CD4-positive, alpha-beta memory T cell (primary cell): Measurements from ENCODE around the gene GLRX5. TPM values are rescaled to one million over a fixed set of nuclear protein-coding genes. Genes with fewer than 3 reads are reported as not detected.

Experiments
- CTCF ChIA-PET: fragments of 350-600 bp; sonication (Branson Sonifier 250); formaldehyde crosslinking; loops from one replicate; lab custom pipeline; 2021; ENCODE audit warnings: inconsistent platforms; ENCODE audit not compliant: partially characterized antibody; lab: Charles Lee
- POLR2A ChIA-PET: fragments of 350-600 bp; sonication (Branson Sonifier 250); formaldehyde crosslinking; loops from one replicate; lab custom pipeline; 2021; ENCODE audit not compliant: partially characterized antibody; lab: Charles Lee
- DNase-seq, 5 donors: peaks; one replicate each; pipeline versions ENCODE4 v3.0.0 to v3.0.0-alpha.2; 2020 to 2022; ENCODE audit warnings: mixed read lengths in 1 of 5
- H3K27ac ChIP-seq: one replicate; pipeline ENCODE4 v1.7.0; 2013; ENCODE audit warnings: low read depth, low read length
- H3K27me3 ChIP-seq: 2 replicates; pipeline ENCODE4 v1.7.0; 2013; ENCODE audit warnings: mild to moderate bottlenecking, low read length, moderate library complexity; ENCODE audit not compliant: insufficient read depth
- H3K36me3 ChIP-seq: 2 replicates; pipeline ENCODE4 v1.7.0; 2013; ENCODE audit warnings: mild to moderate bottlenecking, low read length, moderate library complexity; ENCODE audit not compliant: insufficient read depth
- H3K4me1 ChIP-seq: 2 replicates; pipeline ENCODE4 v1.7.0; 2013; ENCODE audit warnings: mild to moderate bottlenecking, low read length, moderate library complexity; ENCODE audit not compliant: insufficient read depth
- H3K4me3 ChIP-seq, 2 donors: one replicate each; pipeline ENCODE4 v1.7.0; 2013; ENCODE audit warnings: low read length in 2 of 2, mild to moderate bottlenecking in 1 of 2
- H3K9me3 ChIP-seq, 2 donors: one replicate each; pipeline ENCODE4 v1.7.0; 2013; ENCODE audit warnings: low read length in 2 of 2, control low read depth in 1 of 2; ENCODE audit not compliant: control insufficient read depth in 1 of 2
- H3K27ac Mint-ChIP-seq, 7 donors: one replicate each; pipeline ENCODE4 v1.8.0; 2020 to 2021; ENCODE audit warnings: mixed read lengths in 7 of 7, mild to moderate bottlenecking in 6 of 7, inconsistent platforms in 3 of 7, moderate library complexity in 3 of 7
- H3K27me3 Mint-ChIP-seq, 2 donors: one replicate each; pipeline ENCODE4 v1.8.0; 2020 to 2021; ENCODE audit warnings: mixed read lengths in 2 of 2
- H3K36me3 Mint-ChIP-seq, 2 donors: one replicate each; pipeline ENCODE4 v1.8.0; 2020 to 2021; ENCODE audit warnings: mixed read lengths in 2 of 2, inconsistent platforms in 1 of 2, mild to moderate bottlenecking in 1 of 2
- H3K4me1 Mint-ChIP-seq, 4 donors: one replicate each; pipeline ENCODE4 v1.8.0; 2020 to 2021; ENCODE audit warnings: mixed read lengths in 4 of 4, mild to moderate bottlenecking in 1 of 4
- H3K4me3 Mint-ChIP-seq, 8 donors: one replicate each; pipeline ENCODE4 v1.8.0; 2020 to 2021; ENCODE audit warnings: mixed read lengths in 8 of 8, mild to moderate bottlenecking in 7 of 8, moderate library complexity in 6 of 8, inconsistent platforms in 3 of 8
- H3K9me3 Mint-ChIP-seq, 8 donors: one replicate each; pipeline ENCODE4 v1.8.0; 2020 to 2021; ENCODE audit warnings: mixed read lengths in 8 of 8, mild to moderate bottlenecking in 5 of 8, inconsistent platforms in 3 of 8, moderate library complexity in 1 of 8
- intact Hi-C: fragments of 100-400 bp; cut with micrococcal nuclease; formaldehyde crosslinking; loops from one replicate; pipeline ENCODE4 v1.15.1; 2023
- polyA plus RNA-seq, 2 donors: library from polyadenylated mRNA; unstranded; fragments of 300-500 nt; fragmentation: Illumina TruSeq; gene quantifications; one replicate each; pipeline ENCODE4 v1.2.3, GENCODE V29; 2021
- total RNA-seq, 2 experiments: library from RNA; stranded (reverse); gene quantifications; one replicate each; pipeline ENCODE4 v1.2.3, GENCODE V29; 2021

Gene GLRX5
- total and polyA plus RNA-seq, 4 experiments from 2014 or later: 17.6 to 74.7 (median 39.5) TPM

DNA sequence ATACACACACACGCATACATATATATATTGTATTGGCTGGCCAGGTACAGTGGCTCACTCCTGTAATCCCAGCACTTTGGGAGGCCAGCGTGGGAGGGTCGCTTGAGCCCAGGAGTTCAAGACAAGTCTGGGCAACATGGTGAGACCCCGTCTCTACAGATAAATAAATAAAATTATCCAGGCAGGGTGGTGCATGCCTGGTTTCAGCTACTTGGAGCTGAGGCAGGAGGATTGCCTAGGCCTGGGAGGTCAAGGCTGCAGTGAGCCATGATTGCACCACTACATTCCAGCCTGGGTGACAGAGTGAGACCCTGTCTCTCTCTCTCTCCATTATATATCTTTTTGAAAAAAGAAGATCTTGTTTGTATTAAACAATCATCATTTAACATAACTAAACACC lies 13.8 kb upstream of the GLRX5 start:
- CTCF ChIA-PET: interaction anchor here (25.2 kb wide), 1 partner anchor 68 kb away, joined by 845 read pairs; no protein-coding TSS in a partner anchor

DNA sequence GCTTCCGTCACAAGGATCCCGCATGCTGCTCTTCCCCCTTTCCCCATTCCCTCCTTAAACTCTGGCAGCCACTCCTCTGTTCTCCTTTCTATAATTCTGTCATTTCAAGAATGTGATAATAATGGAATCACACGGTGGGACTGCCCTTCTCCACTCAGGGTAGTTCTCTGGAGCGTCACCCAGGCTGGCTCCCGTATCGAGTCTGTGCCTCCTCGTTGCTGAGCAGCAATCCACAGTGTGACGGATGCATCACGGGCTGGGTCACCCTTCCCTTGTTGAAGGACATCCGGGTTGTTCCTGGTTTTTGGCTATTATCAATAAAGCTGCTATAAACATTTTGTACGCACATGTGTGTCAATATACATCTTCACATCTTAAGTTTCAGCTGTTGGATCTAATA lies 12.7 kb upstream of the GLRX5 start:
- Histone ChIP-seq H3K27ac (peak overlapping the region; percentile 60), H3K27me3 (no peaks in the 10 kb centered on the region), H3K36me3 (no peaks in the 10 kb centered on the region), H3K4me1 (peaks cover 96% of the 10 kb centered on the region), H3K9me3 (no peaks in the 10 kb centered on the region), H3K4me3 (no peak overlapping the region)
- no peak for DNase-seq
- H3K9me3 Mint-ChIP-seq: no peaks in the 10 kb centered on the region
- H3K27ac Mint-ChIP-seq: peak overlapping the region; percentile 89 to 95 (median 91)
- peaks cover 68 to 92% (median 81%) of the 10 kb centered on the region in 4 donors for H3K4me1 Mint-ChIP-seq
- intact Hi-C loops: no loop called here
- peaks cover 0 to 2% of the 10 kb centered on the region in 2 donors for H3K36me3 Mint-ChIP-seq
- H3K27me3 Mint-ChIP-seq: no peaks in the 10 kb centered on the region
- ChIA-PET CTCF (interaction anchor here (1.7 to 25.2 kb wide), 5 partner anchors 8 to 69 kb away, joined by 7 to 845 read pairs (median 16); partner anchors contain the start of genes GLRX5 and SYNE3), POLR2A (interaction anchor here (1.1 to 12.2 kb wide), 7 partner anchors 11 to 80 kb away, joined by 3 to 185 read pairs (median 11); partner anchors contain the start of gene GLRX5)
- H3K4me3 Mint-ChIP-seq: peak overlapping the region in 6 of 8 donors; percentile 1 to 92 (median 54)

More for the DNA sequence above, 13.8 kb upstream of the GLRX5 start:
- no peak overlapping the region for H3K4me3 Mint-ChIP-seq
- POLR2A ChIA-PET: interaction anchor here (0.9 to 12.2 kb wide), 7 partner anchors 13 to 74 kb away, joined by 3 to 185 read pairs (median 14); partner anchors contain the start of gene GLRX5
- no peaks in the 10 kb centered on the region for H3K9me3 ChIP-seq
- H3K4me1 ChIP-seq: peaks cover 90% of the 10 kb centered on the region
- H3K4me3 ChIP-seq: no peak overlapping the region
- H3K4me1 Mint-ChIP-seq: peaks cover 68 to 86% (median 79%) of the 10 kb centered on the region in 4 donors
- peaks cover 0 to 2% of the 10 kb centered on the region in 2 donors for H3K36me3 Mint-ChIP-seq
- no peaks in the 10 kb centered on the region for H3K27me3 Mint-ChIP-seq
- H3K9me3 Mint-ChIP-seq: no peaks in the 10 kb centered on the region
- H3K27ac Mint-ChIP-seq: peak overlapping the region in 5 of 7 donors; percentile 17 to 91 (median 25)
- no peak overlapping the region for H3K27ac ChIP-seq
- H3K27me3 ChIP-seq: no peaks in the 10 kb centered on the region
- DNase-seq: no peak
- intact Hi-C loops: no loop called here
- H3K36me3 ChIP-seq: no peaks in the 10 kb centered on the region

- Histone ChIP-seq H3K27ac (peak overlapping the region; percentile 60), H3K9me3 (no peaks in the 10 kb centered on the region), H3K27me3 (no peaks in the 10 kb centered on the region), H3K4me3 (no peak overlapping the region), H3K36me3 (no peaks in the 10 kb centered on the region), H3K4me1 (peaks cover 95% of the 10 kb centered on the region)
- DNase-seq: no peak
- Mint-ChIP-seq H3K4me3 (peak overlapping the region; percentile 71 to 92 (median 83)), H3K36me3 (peaks cover 0 to 2% of the 10 kb centered on the region in 2 donors), H3K27me3 (no peaks in the 10 kb centered on the region), H3K4me1 (peaks cover 68 to 92% (median 81%) of the 10 kb centered on the region in 4 donors), H3K9me3 (no peaks in the 10 kb centered on the region), H3K27ac (peak overlapping the region; percentile 89 to 95 (median 91))
- ChIA-PET CTCF (interaction anchor here (0.6 to 25.2 kb wide), 9 partner anchors 8 to 96 kb away, joined by 3 to 845 read pairs (median 9); partner anchors contain the start of genes GLRX5 and SYNE3), POLR2A (interaction anchor here (1.0 to 12.2 kb wide), 13 partner anchors 7 to 87 kb away, joined by 3 to 185 read pairs (median 6); partner anchors contain the start of genes GLRX5 and SYNE3)
- intact Hi-C loops: no loop called here
Observed at GRCh38 chr14:95522556-95522955, 12.3 kb upstream of the GLRX5 start.

DNA sequence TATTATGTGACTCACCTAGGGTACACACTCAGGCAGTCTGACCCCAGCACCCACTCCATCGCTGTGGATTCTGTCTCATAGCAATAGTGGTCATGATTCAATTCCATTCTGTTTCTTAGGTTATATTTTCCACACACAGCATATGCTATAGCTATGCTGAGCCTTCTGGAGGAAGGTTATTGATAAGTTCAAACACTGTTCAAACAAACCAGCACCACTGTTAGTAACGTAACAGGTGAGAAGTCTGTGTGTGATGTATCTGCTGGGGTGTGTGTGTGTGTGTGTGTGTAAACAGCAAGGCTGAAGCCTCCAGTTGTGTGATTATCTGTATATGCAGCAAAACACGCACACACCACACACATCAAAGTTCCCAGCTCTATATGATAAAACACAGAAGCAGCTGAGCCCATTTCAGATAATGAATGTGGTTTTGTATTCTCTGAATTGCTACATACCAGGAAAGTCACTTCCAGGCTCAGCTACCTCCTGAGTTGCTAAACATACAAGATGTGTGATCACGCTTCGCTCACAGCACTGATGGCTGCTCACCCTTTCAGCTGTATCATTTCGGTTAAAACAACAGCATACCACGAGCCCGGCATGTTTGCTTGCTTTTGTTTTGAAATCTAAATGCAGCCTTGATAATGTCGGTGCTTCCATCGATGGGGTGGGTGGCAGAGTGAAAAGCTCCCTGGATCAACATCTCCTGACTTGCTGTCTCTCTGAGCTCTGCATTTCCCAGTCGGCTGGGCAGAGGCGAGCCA lies 11.6 kb upstream of the GLRX5 start:
- peak in 3 of 5 donors; percentile 34 to 60 (median 38) for DNase-seq
- H3K27me3 Mint-ChIP-seq: no peaks in the 10 kb centered on the region
- POLR2A ChIA-PET: interaction anchor here (0.9 to 12.2 kb wide), 18 partner anchors 8 to 366 kb away, joined by 3 to 185 read pairs (median 5); partner anchors contain the start of genes DICER1, GLRX5 and SYNE3
- Histone ChIP-seq H3K36me3 (no peaks in the 10 kb centered on the region), H3K4me1 (peaks cover 89% of the 10 kb centered on the region), H3K9me3 (no peaks in the 10 kb centered on the region), H3K27ac (peak overlapping the region; percentile 60), H3K27me3 (no peaks in the 10 kb centered on the region), H3K4me3 (peak overlapping the region; percentile 20 to 48)
- H3K4me3 Mint-ChIP-seq: peak overlapping the region; percentile 71 to 92 (median 83)
- no peaks in the 10 kb centered on the region for H3K9me3 Mint-ChIP-seq
- peaks cover 0 to 2% of the 10 kb centered on the region in 2 donors for H3K36me3 Mint-ChIP-seq
- peaks cover 61 to 86% (median 75%) of the 10 kb centered on the region in 4 donors for H3K4me1 Mint-ChIP-seq
- intact Hi-C loops: no loop called here
- CTCF ChIA-PET: interaction anchor here (0.6 to 25.2 kb wide), 17 partner anchors 9 to 97 kb away, joined by 3 to 845 read pairs (median 5); partner anchors contain the start of genes GLRX5 and SYNE3
- H3K27ac Mint-ChIP-seq: peak overlapping the region; percentile 89 to 95 (median 91)

GRCh38 chr14:95523815-95524448 lies 10.9 kb upstream of the GLRX5 start:
- POLR2A ChIA-PET: interaction anchor here (0.9 to 12.2 kb wide), 15 partner anchors 9 to 366 kb away, joined by 3 to 185 read pairs (median 6); partner anchors contain the start of genes DICER1, GLRX5 and SYNE3
- Mint-ChIP-seq H3K4me1 (peaks cover 54 to 79% (median 69%) of the 10 kb centered on the region in 4 donors), H3K36me3 (peaks cover 0 to 2% of the 10 kb centered on the region in 2 donors), H3K27ac (peak overlapping the region; percentile 89 to 95 (median 91)), H3K9me3 (no peaks in the 10 kb centered on the region), H3K27me3 (no peaks in the 10 kb centered on the region), H3K4me3 (peak overlapping the region; percentile 71 to 92 (median 83))
- H3K27me3 ChIP-seq: no peaks in the 10 kb centered on the region
- DNase-seq: peak in 3 of 5 donors; percentile 34 to 71 (median 36)
- intact Hi-C loops: loop anchor here (1.0 kb wide), 1 partner anchor 10 kb away; no protein-coding TSS in a partner anchor
- no peaks in the 10 kb centered on the region for H3K36me3 ChIP-seq
- peaks cover 82% of the 10 kb centered on the region for H3K4me1 ChIP-seq
- H3K27ac ChIP-seq: peak overlapping the region; percentile 60
- no peaks in the 10 kb centered on the region for H3K9me3 ChIP-seq
- CTCF ChIA-PET: interaction anchor here (0.8 to 25.2 kb wide), 15 partner anchors 10 to 97 kb away, joined by 3 to 845 read pairs (median 5); partner anchors contain the start of genes GLRX5 and SYNE3
- H3K4me3 ChIP-seq: peak overlapping the region; percentile 20 to 48

- Histone ChIP-seq H3K27ac (peak overlapping the region; percentile 60), H3K4me3 (no peak overlapping the region), H3K9me3 (no peaks in the 10 kb centered on the region), H3K27me3 (no peaks in the 10 kb centered on the region), H3K36me3 (no peaks in the 10 kb centered on the region), H3K4me1 (peaks cover 72% of the 10 kb centered on the region)
- peak overlapping the region; percentile 11 to 95 (median 91) for H3K27ac Mint-ChIP-seq
- DNase-seq: no peak
- H3K9me3 Mint-ChIP-seq: no peaks in the 10 kb centered on the region
- intact Hi-C loops: loop anchor here (1.0 kb wide), 1 partner anchor 9 kb away; no protein-coding TSS in a partner anchor
- peak overlapping the region in 3 of 8 donors; percentile 43 to 92 (median 91) for H3K4me3 Mint-ChIP-seq
- peaks cover 2 to 6% of the 10 kb centered on the region in 2 donors for H3K36me3 Mint-ChIP-seq
- POLR2A ChIA-PET: interaction anchor here (1.5 to 12.2 kb wide), 6 partner anchors 9 to 367 kb away, joined by 3 to 185 read pairs (median 28); partner anchors contain the start of genes DICER1, GLRX5 and SYNE3
- CTCF ChIA-PET: interaction anchor here (0.9 to 25.2 kb wide), 8 partner anchors 9 to 99 kb away, joined by 3 to 845 read pairs (median 10); partner anchors contain the start of genes GLRX5 and SYNE3
- no peaks in the 10 kb centered on the region for H3K27me3 Mint-ChIP-seq
- H3K4me1 Mint-ChIP-seq: peaks cover 46 to 72% (median 61%) of the 10 kb centered on the region in 4 donors
Observed at GRCh38 chr14:95524706-95525512, 9.9 kb upstream of the GLRX5 start.
